Activated CD4-positive, CD25-positive, alpha-beta regulatory T cell treated with anti-CD3 and anti-CD28 coated beads, Interleukin-2, amount 50 U/mL, for 16 hours (primary cell): ENCODE measurements around the gene PTDSS2.

Experiments
- DNase-seq: peaks from one replicate; pipeline ENCODE4 v3.0.0-alpha.2; 2020; ENCODE audit warnings: low read depth, low spot score

The PTDSS2 gene

DNA sequence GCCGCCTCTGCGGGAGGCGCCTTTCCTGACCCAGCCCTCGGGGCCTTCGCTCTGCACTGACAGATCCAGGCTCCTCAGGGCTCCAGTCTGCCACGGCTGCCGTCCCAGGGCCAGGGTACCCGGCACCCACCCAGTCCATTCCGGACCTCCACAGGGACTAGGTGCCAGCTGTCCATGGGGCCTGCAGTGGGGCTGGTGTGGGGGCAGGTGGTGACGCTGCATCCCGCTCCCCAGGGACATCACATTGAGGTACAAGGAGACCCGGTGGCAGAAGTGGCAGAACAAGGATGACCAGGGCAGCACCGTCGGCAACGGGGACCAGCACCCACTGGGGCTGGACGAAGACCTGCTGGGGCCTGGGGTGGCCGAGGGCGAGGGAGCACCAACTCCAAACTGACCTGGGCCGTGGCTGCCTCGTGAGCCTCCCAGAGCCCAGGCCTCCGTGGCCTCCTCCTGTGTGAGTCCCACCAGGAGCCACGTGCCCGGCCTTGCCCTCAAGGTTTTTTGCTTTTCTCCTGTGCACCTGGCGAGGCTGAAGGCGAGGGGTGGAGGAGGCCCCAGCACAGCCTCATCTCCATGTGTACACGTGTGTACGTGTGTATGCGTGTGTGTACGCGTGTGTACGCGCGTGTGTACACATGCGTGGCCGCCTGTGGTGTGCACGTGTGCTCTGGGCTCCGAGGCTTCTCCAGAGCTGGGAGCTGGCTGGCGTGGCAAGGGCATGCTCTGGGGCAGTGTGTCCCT lies 40.3 kb downstream of the PTDSS2 start:
- no peak for DNase-seq

DNA sequence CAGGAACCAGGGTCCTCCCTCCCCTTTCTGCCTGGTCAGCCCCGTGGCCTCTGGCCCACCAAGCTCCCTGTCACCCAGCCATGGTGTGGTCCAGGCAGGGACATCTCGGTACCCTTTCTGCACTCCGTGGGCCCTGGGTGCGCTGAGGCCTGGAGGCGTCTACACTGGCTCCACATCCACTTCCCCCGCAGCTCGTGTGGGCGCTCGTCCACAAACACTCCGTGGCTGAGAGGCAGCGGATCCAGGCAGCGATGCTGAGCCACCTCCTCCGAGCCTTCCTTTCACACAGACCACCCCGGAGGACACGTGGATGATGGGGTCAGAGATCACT lies 40.8 kb downstream of the PTDSS2 start:
- no peak for DNase-seq

DNA sequence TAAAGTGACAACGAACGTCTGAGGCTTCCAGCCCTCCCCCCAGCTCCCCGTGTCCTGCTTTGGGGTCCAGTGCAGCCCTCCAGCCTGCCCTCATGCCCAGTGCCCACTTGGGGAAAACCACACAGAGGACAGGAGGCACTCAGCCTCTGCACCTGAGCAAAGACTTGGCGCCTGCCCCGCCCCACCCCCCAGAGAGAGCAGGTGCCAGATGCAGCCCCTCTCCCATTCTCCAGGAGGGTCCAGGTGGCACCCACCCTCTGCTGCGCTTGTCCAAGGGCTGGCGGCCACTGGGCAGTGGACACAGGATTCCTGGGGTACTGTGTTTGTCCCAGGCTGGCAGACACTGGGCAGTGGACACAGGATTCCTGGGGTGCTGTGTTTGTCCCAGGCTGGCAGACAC lies 41.3 kb downstream of the PTDSS2 start:
- DNase-seq, result no peak

DNA sequence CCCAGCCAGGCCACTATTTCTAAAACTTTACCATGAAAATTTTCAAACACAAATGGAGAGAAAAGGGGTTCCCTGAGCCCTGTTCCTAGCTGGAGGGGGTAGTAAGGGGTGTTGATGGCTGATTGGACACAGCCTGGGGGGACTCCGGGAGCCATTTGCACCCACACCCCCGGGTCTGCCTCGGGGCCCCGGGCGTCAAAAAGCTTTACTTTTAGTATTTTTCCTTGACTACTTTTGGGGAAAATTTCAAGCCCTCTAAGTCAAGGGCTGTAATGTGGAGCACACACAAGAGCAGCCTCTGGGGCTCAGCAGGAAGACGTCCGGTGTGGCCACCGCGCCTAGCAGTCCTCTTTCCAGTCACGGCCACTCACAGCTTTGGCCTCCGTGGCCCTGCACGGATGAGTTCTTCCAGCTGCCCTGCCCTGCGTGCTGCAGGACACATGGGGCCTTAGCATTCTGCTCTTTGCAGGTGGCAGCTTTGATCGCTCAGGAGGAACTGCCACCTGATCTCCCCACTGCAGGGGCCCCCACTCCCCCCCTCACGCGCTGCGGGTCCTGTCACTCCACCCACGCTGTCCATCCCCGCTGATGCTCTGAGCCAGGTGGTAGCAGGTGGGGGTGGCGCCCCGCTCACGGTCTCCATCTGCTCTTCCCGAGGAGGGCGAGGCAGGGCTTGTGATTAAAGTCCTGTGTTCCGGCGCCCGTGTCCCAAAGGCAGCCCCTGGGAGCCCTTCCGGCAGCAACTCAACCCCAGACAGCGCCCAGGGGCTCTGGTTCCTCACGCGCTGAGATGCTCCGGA lies 42.5 kb downstream of the PTDSS2 start:
- no peak for DNase-seq

DNA sequence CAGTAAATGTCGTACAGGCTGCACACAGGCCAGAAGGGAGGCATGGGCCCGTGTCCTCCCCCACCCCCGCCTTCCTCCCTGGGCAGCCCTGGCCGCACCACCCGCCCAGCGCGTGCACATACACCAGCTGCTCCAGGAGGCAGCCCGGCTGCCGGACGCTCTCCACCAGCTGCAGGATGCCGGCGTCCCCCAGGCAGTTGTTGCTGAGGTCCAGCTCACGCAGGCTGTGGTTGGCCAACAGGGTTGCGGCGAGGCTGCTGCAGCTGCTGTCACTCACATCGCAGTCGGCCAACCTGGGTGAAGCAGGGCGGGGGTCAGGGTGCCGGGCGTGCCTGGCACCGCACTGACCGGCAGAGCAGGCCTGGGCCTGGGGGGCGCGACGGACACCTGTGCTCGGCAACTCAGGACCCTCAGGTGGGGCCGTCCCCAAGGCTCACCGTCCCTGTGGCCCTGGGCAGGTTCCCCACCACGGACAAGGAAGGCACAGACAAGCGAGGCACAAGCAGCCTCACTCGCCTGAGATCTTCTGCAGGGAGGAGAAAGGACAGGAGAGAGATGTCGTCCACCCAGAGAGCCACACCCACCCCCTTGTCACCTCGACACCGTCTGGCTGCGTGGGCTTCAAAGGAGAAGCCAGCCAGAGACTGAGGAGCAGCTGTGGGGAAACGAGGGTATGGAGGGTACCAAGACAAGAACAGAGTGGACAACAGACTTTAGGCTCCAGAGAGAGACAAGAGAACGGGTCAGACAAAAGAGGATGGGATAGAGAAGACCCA lies 44.9 kb downstream of the PTDSS2 start:
- no peak for DNase-seq

DNA sequence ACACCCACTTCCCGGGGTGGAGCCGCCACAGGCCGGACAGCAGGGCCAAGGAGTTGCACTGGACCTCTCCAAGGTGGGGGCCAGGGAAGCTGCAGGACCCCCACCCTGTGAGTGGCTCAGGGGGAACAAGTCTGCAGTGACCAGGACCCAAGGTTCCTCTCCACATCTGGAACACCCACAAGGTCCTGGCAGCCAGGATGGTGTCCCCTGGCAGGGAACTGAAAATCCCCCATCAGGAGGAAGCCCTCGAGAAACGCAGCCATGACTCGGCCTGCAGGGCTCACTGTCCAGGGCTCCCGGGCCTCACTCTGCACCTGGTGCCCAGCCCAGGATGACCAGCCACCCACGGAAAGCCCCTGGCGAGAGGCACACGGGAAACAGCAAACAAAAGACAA lies 45.5 kb downstream of the PTDSS2 start:
- no peak for DNase-seq

DNA sequence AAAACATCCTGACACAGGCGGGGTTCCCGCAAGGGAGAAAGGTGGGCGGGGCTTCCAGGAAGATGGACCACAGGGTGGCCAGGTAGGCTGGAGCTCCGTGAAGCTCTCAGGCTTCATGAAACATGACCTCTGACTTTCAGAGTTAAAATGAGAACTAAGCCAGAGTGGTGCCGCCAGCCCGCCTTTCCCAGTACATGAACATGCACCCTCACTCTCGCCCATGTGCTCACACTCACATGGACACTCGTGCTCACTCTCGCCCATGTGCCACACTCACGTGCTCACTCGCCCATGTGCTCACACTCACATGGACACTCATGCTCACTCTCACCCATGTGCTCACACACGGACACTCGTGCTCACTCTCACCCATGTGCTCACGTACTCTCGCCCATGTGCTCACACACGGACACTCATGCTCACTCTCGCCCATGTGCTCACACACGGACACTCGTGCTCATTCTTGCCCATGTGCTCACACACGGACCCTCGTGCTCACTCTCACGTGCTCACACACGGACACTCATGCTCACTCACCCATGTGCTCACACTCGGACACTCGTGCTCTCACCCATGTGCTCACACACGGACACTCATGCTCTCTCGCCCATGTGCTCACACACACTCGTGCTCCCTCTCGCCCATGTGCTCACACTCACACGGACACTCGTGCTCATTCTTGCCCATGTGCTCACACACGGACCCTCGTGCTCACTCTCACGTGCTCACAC lies 46.9 kb downstream of the PTDSS2 start:
- DNase-seq, result no peak

DNA sequence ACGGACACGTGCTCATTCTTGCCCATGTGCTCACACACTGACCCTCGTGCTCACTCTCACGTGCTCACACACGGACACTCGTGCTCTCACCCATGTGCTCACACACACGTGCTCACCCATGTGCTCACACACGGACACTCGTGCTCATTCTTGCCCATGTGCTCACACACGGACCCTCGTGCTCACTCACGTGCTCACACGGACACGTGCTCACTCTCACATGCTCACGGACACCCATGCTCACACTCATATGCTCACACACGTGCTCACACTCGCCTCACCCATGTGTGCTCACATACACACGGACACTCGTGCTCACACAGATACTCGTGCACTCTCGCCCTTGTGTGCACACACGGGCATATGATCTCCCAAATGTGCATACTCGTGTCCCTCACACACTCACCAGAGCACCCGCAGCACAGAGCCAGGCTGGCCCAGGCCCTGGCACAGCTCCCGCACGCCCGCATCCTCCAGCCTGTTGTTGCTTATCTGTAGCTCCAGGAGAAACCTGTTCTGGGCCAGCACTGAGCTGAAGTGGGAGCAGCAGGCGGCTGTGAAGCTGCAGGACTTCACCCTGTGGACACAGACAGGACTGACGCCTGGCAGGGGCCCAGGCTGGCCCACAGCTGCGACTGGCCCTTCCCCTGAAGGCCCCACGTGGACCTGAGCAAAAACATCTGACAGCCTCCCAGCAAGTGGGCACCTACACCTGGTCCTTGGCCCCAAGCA lies 47.7 kb downstream of the PTDSS2 start:
- DNase-seq, result no peak

DNA sequence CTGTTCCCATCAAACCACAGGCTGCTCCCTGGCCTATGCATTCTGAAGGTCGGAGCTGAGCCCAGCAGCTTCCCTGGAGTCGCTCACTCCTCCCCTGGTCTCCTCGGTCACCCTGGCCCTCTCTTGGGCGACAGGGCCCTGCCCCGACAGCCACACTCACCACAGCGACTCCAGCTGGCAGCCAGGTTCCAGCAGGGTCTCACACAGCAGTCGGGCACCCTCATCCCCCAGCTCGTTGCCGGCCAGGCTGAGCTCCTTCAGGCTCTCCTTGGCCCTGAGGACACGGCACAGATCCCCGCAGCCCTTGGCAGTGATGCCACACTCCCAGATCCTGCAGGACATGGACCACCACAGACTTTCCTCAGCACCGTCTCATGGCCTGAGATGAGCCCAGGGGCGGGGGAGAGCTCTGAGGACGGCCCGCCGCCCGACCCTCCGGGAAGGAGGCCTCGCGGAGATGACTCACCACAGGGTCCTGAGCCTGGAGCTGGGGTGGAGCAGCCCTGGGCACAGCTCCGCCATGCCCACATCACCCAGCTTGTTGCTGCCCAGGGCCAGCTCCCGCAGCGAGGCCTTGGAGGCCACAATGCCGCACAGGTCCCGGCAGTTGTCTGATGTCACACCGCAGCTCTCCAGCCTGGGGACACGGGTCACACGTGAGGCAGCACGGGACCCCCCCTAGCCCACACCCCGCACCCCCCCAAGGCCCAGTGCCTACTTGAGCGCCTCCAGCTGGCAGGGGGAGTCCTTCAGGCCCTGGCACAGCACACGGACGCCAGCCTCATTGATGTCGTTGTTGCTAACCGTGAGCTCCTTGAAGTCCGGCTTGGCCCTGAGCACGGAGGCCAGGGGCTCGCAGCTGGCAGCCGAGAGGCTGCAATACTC lies 48.5 kb downstream of the PTDSS2 start:
- no peak for DNase-seq

DNA sequence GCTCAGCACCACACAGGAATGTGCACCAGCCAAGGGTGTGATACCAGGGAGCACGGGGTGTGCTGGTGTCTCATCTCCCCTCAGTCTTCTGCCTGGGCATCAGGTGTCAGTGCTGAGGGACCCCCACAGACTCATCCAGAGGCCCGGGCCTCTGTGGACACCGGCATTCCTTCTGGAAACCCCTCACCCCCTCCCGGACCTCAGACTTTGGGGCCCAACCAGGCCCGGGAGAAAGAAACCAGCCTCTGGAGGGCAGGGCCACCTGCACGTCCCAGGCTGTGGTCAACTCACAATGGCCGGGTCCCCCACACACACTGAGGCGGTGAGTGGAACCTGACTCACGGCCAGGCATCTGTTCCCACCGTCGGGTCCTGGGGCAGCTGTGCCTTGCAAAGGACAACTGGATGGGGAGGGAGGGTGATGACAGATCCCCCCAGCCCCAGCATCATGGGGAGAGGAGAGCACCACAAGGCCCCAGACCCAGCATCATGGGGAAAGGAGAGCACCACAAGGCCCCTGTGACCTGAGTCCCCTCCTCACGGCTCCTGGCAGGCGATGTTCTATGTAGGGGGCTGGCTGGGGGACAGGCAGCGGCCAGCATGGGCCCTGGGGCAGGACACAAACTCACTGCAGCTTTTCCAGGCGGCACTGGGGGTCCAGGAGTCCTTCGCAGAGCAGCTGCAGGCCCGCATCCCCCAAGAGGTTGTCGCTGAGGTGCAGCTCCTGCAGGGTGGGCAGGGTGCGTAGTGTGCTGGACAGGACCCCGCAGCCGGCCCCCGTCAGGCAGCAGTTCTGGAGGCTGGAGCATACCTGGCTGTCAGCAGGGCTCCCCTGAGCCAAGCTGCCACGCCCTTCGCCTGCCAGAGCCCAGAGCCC lies 49.4 kb downstream of the PTDSS2 start:
- DNase-seq, result no peak

DNA sequence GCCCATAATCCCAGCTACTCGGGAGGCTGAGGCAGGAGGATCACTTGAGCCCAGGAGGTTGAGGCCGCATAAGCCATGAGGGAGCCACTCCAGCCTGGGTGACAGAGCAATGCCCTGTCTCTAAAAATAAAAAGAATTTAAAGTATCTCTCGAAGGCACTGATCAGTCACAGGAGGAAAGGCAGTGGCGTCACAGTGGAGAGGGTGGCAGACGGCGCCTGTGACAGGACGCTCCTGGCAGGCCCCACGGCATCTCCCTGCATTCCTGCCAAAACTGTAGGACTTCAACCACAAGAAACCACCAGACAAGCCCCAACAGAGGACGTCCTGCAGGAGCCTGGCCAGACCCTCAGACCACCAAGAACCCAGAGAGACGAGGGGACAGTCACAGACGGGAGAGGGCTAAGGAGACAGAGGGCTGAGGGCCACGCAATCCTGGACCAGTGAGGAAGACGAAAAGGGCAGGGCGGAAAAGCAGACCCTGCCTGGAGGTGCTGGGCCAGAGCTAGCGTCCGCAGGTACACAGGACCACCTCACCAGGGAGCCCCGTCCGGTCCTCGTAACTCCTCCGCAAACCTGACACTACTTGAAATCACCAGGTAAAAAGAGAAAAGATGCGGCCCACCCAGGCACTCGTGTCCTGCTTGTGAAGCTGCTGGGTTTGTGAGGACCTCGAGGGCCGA lies 51.1 kb downstream of the PTDSS2 start:
- no peak for DNase-seq

DNA sequence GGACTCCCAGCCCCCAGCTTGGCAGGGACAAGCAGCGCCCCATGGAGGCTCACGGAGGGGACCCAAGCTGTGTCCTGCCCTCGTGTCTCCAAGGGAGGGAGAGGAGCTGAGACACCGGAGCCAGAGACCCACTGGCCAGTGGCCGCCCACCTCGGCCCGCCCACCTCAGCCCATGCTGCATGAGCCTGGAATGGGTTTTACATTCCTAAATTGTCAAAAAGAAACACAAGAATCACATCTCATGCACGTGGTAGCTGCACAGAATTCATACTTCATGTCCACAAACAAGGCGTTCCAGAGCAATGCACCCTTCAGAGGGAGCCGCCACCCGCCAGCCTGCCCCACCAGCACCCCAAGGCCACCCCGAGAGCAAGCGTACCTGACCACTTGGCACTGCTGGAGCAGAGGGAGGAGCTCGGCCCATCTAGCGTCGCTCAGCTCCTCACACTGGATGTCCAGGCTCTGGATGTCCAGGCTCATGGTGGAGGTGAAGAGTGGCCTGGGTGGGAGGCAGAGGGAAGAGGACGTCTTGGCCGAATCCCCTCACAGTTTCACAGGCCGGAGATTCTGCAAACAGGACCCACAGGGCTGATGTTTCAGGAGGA lies 51.7 kb downstream of the PTDSS2 start:
- DNase-seq, result no peak

DNA sequence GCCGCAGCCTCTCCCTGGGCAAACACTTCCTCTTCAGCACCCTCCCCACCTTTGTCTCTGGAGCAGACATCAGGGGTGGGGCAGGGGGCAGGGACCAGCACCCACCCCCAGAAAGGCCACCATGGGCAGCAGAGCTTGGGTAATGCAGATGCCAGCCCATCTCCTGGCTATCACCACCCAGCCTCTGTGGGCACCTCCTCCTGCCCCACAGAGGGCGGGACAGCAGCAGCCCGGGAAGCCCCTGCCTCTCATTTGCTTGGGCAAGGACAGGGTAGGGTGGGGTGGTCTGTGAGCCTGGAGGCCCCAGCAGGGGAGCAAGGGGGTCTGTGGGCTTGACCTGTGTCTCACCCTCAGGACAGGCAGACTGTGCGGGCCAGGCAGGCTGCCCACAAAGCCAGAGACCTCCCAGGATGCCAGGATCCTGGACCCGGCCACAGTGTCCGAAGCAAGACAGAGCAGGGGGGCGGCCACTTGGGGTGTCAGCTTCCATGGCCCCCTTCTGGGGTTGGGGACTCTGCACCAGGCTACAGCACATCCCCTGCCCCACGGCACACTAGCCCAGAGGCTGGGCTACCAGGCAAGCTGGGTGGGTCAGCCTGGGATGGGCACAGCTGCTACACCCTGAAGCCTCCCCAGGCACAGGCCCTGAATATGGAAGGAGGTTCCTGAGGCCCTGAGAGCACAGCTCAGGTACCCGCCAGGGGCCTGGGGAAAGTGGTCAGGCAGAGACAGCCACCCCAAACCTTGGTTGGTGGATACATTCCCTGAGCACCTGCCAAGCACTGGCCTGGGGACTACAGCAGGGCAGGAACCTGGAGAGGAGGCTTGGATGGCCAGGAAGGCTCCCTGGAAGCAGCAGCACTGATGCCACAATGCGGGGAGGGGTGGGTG lies 52.5 kb downstream of the PTDSS2 start:
- no peak for DNase-seq

DNA sequence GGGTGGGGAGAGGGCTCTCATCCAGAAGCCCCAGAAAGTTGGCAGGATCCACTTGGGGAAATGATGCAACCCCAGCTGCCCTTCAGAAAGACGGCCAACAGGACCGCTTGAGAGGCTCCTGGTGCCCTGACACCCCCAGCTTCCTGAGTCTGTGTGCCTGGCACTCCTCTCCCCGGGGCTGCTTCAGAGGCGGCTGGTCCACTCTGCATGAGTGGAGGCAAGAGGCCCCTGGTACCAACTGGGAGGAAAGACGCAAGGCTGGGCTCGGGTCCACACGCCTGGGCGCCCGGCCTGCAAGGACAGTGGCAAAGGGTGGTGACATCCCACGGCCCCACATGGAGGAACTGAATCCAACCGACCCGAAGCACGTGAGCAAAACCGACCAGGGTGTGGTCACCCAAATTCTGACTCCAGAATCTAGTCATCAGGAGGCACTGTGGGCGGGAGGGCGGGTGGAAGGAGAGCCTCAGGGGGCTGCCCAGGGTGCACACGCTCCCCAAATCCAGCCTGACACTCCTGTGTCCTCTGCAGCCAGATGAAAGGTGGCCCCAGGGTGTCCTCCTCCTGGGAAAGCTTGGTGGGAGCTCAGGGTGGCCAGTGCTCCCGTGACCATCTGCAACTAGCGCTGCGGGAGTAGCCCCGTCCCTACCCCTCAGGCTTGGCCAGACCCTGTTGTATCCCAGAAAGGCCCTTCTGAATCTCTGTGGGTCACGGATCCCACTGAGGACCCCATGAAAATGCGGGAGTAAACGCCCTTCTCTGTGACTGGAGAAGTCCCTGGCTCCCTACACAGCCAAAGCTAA lies 53.3 kb downstream of the PTDSS2 start:
- DNase-seq, result no peak

DNA sequence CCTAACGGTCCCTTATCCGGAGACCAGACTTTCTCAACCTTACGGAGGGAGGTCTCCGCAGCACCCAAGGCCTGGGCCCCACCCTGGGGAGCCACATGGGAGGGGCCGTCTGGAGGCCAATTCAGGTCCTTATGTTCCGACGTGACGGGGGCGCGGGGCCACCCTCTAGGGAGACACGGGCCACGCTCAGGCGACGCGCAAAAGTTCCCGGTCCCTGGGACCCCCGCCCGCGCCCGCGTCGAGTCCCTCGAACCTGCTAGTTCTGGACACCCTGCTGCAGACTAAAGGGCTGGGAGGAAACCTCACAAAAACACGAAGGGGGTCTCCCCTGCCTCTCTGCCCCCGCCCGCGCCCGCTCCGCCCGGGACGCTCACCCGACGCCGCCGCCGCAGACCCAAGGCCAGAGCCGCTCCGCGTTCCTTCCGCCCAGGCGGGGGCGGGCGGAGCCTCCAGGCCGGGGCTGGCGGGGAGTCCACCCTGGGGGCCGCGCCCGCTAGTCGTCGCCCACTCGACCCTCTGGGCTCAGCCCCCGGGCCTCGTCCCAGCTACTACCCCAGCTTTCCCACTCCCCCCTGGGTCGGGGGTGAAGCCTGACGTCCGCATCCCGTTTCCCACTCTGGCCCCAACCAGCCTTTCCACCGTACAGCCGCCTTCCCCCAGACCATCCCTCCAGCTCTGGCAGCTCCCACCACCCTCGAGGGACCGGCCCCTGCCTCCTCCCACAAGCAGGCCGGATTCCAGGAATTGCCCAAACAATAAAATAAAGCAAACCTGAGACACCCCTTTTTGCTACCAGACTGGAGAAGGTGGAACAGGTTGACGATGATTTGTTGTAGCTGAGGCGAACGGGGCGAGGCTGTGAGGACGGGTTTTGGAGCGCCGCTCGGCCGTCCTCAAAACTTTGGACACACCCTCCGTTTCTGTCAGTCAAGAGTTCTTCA lies 54.2 kb downstream of the PTDSS2 start:
- no peak for DNase-seq
